Ishikawa (cell line): Measurements from ENCODE around the gene SEMA4C.

Source experiments
- CEBPB ChIP-seq: IDR thresholded peaks from 2 replicates; pipeline ENCODE4 v1.6.1; 2012
- CREB1 ChIP-seq: IDR thresholded peaks from 2 replicates; pipeline ENCODE4 v1.6.1; 2012; ENCODE audit warnings: low read depth
- EGR1 ChIP-seq: IDR thresholded peaks from 2 replicates; pipeline ENCODE4 v1.6.1; 2012
- EP300 ChIP-seq: IDR thresholded peaks from 2 replicates; pipeline ENCODE4 v1.6.1; 2012; ENCODE audit warnings: borderline replicate concordance
- FOXM1 ChIP-seq: IDR thresholded peaks from 2 replicates; pipeline ENCODE4 v1.6.1; 2012; ENCODE audit warnings: low read depth, borderline replicate concordance
- NFIC ChIP-seq: IDR thresholded peaks from 2 replicates; pipeline ENCODE4 v1.6.1; 2012
- RAD21 ChIP-seq: IDR thresholded peaks from 2 replicates; pipeline ENCODE4 v1.6.1; 2012; ENCODE audit warnings: low read depth
- TAF1 ChIP-seq: IDR thresholded peaks from 2 replicates; pipeline ENCODE4 v1.6.1; 2012; ENCODE audit warnings: low read depth, mild to moderate bottlenecking
- TCF12 ChIP-seq: IDR thresholded peaks from 2 replicates; pipeline ENCODE4 v1.6.1; 2012; ENCODE audit warnings: low read depth
- TEAD4 ChIP-seq: IDR thresholded peaks from 2 replicates; pipeline ENCODE4 v1.6.1; 2012
- YY1 ChIP-seq: IDR thresholded peaks from 2 replicates; pipeline ENCODE4 v1.6.1; 2012; ENCODE audit warnings: low read depth
- ZBTB7A ChIP-seq: IDR thresholded peaks from 2 replicates; pipeline ENCODE4 v1.6.1; 2012; ENCODE audit warnings: low read depth
- TF ChIP-seq, protein P1 (sequence below): IDR thresholded peaks from 2 replicates; pipeline ENCODE4 v1.6.1; 2012; ENCODE audit warnings: low read depth, mild to moderate bottlenecking
- TF ChIP-seq, protein P2 (sequence below): IDR thresholded peaks from 2 replicates; pipeline ENCODE4 v1.6.1; 2012
- TF ChIP-seq, protein P3 (sequence below): IDR thresholded peaks from 2 replicates; pipeline ENCODE4 v1.6.1; 2012

SEMA4C gene

DNA sequence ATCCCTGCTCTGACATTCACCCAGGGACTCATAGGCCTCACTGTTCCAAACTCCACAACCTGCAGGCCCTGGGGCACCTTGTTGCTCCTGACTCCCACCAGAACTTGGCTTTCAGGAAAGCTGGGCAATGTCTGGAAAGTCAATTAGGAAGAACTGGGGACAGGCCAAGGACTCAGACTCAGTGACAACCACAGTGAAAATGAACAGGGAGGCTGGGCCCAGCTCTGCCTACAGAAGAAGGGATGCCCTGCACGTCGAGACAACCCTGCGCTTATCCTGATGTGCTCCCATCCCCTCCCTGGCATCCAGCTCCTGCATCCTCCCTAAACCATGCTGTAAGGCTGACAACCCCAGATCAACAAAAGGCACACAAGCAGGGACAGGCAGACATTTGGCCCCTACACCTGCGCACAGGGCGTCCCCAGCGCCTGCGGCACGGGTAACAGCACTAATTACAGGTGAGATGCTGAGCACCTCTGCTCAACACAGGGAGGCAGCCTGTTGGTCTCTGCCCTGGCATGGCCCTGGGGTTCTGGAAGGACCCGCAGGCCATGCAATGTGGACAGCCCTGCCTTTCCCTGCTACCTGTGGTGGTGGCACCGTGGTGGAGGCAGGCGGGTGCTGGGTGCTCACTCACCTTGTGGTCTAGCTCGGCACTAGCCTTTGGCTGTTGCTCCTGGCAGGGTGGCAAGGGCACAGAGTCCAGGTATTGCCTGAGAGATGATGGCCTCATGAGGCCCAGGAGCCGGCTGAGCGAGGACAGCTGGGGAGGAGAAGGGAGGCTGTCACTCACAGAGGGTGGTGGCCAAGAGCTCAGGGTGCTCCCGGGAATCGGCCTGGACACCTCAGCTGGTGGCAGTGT lies 23.6 kb upstream of the SEMA4C start:
- no peak for TF ChIP-seq ZBTB7A
- TF ChIP-seq, protein P1, sequence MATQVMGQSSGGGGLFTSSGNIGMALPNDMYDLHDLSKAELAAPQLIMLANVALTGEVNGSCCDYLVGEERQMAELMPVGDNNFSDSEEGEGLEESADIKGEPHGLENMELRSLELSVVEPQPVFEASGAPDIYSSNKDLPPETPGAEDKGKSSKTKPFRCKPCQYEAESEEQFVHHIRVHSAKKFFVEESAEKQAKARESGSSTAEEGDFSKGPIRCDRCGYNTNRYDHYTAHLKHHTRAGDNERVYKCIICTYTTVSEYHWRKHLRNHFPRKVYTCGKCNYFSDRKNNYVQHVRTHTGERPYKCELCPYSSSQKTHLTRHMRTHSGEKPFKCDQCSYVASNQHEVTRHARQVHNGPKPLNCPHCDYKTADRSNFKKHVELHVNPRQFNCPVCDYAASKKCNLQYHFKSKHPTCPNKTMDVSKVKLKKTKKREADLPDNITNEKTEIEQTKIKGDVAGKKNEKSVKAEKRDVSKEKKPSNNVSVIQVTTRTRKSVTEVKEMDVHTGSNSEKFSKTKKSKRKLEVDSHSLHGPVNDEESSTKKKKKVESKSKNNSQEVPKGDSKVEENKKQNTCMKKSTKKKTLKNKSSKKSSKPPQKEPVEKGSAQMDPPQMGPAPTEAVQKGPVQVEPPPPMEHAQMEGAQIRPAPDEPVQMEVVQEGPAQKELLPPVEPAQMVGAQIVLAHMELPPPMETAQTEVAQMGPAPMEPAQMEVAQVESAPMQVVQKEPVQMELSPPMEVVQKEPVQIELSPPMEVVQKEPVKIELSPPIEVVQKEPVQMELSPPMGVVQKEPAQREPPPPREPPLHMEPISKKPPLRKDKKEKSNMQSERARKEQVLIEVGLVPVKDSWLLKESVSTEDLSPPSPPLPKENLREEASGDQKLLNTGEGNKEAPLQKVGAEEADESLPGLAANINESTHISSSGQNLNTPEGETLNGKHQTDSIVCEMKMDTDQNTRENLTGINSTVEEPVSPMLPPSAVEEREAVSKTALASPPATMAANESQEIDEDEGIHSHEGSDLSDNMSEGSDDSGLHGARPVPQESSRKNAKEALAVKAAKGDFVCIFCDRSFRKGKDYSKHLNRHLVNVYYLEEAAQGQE, result no peak
- TF ChIP-seq TEAD4, result no peak
- no peak for TF ChIP-seq TCF12
- TF ChIP-seq FOXM1, result no peak
- no peak for TF ChIP-seq YY1
- TF ChIP-seq, protein P2, sequence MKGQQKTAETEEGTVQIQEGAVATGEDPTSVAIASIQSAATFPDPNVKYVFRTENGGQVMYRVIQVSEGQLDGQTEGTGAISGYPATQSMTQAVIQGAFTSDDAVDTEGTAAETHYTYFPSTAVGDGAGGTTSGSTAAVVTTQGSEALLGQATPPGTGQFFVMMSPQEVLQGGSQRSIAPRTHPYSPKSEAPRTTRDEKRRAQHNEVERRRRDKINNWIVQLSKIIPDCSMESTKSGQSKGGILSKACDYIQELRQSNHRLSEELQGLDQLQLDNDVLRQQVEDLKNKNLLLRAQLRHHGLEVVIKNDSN, result no peak
- no peak for TF ChIP-seq TAF1
- TF ChIP-seq CEBPB, result no peak
- TF ChIP-seq CREB1, result no peak
- TF ChIP-seq NFIC, result no peak
- TF ChIP-seq, protein P3, sequence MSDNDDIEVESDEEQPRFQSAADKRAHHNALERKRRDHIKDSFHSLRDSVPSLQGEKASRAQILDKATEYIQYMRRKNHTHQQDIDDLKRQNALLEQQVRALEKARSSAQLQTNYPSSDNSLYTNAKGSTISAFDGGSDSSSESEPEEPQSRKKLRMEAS, result no peak

- TF ChIP-seq, protein P2, result no peak
- no peak for TF ChIP-seq ZBTB7A
These were observed 21.9 kb upstream of the SEMA4C start for GRCh38 chr2:96891591-96892333.

GRCh38 chr2:96890726-96891385 lies 21.0 kb upstream of the SEMA4C start:
- no peak for TF ChIP-seq YY1
- TF ChIP-seq, protein P2, result no peak
- no peak for TF ChIP-seq NFIC
- TF ChIP-seq, protein P3, result no peak
- TF ChIP-seq FOXM1, result no peak
- TF ChIP-seq CEBPB, result no peak
- TF ChIP-seq EGR1, result no peak
- TF ChIP-seq TCF12, result no peak
- TF ChIP-seq, protein P1, result no peak
- TF ChIP-seq TEAD4, result no peak
- no peak for TF ChIP-seq ZBTB7A

DNA sequence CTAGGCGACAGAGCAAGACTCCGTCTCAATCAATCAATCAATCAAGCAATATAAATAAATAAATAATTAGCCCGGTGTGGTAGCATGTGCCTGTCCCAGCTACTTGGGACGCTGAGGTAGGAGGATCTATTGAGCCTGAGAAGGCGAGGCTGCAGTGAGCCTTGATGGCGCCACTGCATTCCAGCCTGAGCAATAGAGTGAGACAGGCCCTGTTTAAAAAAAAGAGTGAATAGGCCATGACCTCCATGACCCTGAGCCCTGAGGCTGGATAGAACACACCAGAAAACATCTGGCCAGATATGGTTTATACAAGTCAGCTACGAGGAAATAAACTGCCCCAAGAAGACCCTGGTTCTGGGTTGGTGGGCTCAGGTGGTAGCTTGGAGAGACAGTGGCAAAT lies 20.4 kb upstream of the SEMA4C start:
- TF ChIP-seq ZBTB7A (no peak), TEAD4 (no peak), CREB1 (no peak), YY1 (no peak), RAD21 (no peak), NFIC (no peak), TAF1 (no peak), TCF12 (no peak), EP300 (no peak), FOXM1 (no peak), CEBPB (no peak), EGR1 (no peak)
- TF ChIP-seq, protein P2, result no peak
- TF ChIP-seq, protein P3, result no peak
- TF ChIP-seq, protein P1, result no peak
